OCI-LY1 (cell line): Measurements from ENCODE around the gene THRA.

ENCODE experiments used
- EZH2 ChIP-seq: fragments of 200-600 bp; sonication (generic), shearing (Covaris generic); IDR thresholded peaks from 2 replicates; pipeline ENCODE4 v1.8.0; 2017; ENCODE audit warnings: borderline replicate concordance, mixed run types, mild to moderate bottlenecking, antibody characterized with exemption, low read length, moderate library complexity, mixed read lengths
- TF ChIP-seq, protein P1 (sequence below): fragments of 200-600 bp; sonication (generic), shearing (Covaris generic); IDR thresholded peaks from 2 replicates; pipeline ENCODE4 v1.5.1; 2017; ENCODE audit warnings: mild to moderate bottlenecking, antibody characterized with exemption, low read length, moderate library complexity, mixed read lengths

DNA sequence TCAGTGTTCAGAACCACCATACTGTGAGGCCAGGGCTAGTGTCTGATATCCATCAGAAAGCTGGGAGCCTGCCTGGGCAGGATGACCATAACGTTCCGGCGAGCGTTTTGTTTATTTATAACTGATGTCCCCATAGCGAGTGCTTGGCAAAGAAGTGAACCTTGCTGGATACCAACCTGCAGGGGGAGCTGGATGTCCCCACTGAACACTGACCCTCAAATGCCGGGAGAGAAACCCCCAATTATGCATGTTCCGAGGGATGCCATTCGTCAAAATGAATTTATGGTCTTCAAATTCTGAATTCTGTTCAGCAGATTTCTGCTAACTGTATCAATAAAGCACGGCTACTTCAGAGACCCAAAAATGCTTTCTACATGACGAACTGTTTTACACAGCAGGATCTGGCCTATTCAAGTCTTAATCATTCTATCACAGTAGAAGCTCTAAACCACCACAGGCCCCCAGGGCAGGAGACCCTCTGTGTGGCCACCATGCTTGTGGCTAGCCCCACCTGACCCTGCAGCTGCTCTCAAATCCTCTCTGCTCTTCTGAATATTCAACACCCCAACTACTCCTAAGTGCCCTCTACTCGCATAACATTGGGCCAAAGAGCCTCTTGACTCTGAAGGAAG lies 23.8 kb upstream of the THRA start:
- TF ChIP-seq, protein P1, sequence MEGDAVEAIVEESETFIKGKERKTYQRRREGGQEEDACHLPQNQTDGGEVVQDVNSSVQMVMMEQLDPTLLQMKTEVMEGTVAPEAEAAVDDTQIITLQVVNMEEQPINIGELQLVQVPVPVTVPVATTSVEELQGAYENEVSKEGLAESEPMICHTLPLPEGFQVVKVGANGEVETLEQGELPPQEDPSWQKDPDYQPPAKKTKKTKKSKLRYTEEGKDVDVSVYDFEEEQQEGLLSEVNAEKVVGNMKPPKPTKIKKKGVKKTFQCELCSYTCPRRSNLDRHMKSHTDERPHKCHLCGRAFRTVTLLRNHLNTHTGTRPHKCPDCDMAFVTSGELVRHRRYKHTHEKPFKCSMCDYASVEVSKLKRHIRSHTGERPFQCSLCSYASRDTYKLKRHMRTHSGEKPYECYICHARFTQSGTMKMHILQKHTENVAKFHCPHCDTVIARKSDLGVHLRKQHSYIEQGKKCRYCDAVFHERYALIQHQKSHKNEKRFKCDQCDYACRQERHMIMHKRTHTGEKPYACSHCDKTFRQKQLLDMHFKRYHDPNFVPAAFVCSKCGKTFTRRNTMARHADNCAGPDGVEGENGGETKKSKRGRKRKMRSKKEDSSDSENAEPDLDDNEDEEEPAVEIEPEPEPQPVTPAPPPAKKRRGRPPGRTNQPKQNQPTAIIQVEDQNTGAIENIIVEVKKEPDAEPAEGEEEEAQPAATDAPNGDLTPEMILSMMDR, result peak; percentile 65
- TF ChIP-seq EZH2, result no peak
